ENCODE data around the gene CYSTM1. TPM values are rescaled to one million over a fixed set of nuclear protein-coding genes. Genes with fewer than 3 reads are reported as not detected.

CYSTM1 gene
- polyA plus RNA-seq, 2 of the 4 experiments (the other 2 are of a cell fraction) = 76.8 to 103 TPM

DNA sequence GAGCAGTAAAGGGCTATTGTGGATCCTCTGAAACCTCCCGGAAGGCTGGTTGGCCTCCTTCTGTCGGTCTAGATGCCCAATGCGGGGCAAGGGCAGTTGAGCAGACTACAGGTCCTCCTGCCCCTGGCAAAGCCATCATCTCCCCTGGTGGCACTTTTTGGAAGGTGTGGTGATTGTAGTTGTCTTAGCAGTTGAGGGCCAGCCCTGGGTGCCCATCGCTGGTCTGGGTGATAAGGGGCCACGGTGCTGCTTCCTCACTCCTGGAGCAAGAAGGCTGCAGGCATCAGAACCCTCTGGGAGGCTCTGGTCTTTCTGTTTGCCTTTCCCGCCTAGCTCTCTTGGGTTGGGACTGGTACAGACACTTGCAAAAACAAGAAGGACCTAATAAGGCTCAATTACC is 63.8 kb downstream of the CYSTM1 start:
- Histone ChIP-seq H3K4me1 (peaks cover 21% of the 10 kb centered on the region), H3K4me2 (no peak overlapping the region), H3K27ac (no peak overlapping the region), H3K4me3 (no peak overlapping the region), H3K9me3 (no peaks in the 10 kb centered on the region)
- DNase-seq (ENCODE audit: low read depth in 1 of 2, low spot score in 1 of 2) (no peak), FAIRE-seq (no peak), ATAC-seq (no peak)
- ChIA-PET POLR2A (no interaction called here), CTCF (interaction anchor here (0.9 to 42.9 kb wide), 11 partner anchors 10 to 1652 kb away, joined by 3 to 1613 read pairs (median 6); partner anchors contain the start of genes HBEGF and SLC4A9)
- TF ChIP-seq MAZ (IDR thresholded peaks at IDR 0.05; ENCODE audit: borderline replicate concordance, low read depth, low read length) (no peak), RFX5 (IDR thresholded peaks at IDR 0.05) (no peak), CBX2 (IDR thresholded peaks at IDR 0.05; ENCODE audit: borderline replicate concordance, low read depth) (no peak), FOSB (CRISPR knock-in tag; IDR thresholded peaks at IDR 0.05) (no peak), MAX (IDR thresholded peaks at IDR 0.05) (no peak), POLR2AphosphoS2 (conservative IDR thresholded peaks at IDR 0.05; ENCODE audit: low read length) (no peak), PHF8 (IDR thresholded peaks at IDR 0.05; ENCODE audit: borderline replicate concordance, low read depth) (no peak), NPAS2 (CRISPR knock-in tag; IDR thresholded peaks at IDR 0.05; ENCODE audit: borderline replicate concordance) (no peak), ATOH8 (CRISPR knock-in tag; IDR thresholded peaks at IDR 0.05; ENCODE audit: low read depth) (no peak), RAD21 (conservative IDR thresholded peaks at IDR 0.05 in 1 of 2, IDR thresholded peaks at IDR 0.05 in 1 of 2) (no peak), CHD2 (IDR thresholded peaks at IDR 0.05; ENCODE audit: low read length, partially characterized antibody) (no peak), PBX3 (IDR thresholded peaks at IDR 0.05) (no peak)
- 72% methylated on average over 6 of the region's 6 CpGs for WGBS (ENCODE audit: missing lambda C conversion rate)

DNA sequence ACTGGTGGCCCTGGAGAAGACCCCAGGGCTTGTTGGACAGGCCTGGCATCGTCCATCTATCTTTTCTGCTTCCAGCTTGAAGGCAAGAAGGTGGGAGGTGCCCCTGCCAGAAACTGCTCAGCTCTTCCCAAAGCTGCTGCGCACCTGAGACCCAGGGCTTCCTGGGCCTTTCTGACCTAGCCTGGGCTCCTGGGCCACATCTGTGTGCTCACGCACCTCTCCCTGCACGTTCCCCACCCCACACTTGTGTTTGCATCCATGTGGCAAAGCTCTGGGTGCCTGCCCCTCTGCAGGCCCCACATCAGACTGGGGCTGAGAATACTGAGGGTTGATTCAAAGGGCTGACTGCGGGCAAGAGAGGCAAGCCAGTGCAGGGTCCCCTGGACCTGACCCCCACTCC is 64.5 kb downstream of the CYSTM1 start:
- Histone ChIP-seq H3K27ac (no peak overlapping the region), H3K4me1 (peaks cover 24% of the 10 kb centered on the region), H3K4me2 (no peak overlapping the region), H3K9me3 (no peaks in the 10 kb centered on the region), H3K4me3 (no peak overlapping the region)
- ChIA-PET POLR2A (interaction anchor here (1.0 to 2.5 kb wide), 2 partner anchors 64 to 107 kb away, joined by 3 to 19 read pairs; partner anchors contain the start of gene HBEGF), CTCF (interaction anchor here (0.5 to 42.9 kb wide), 23 partner anchors 9 to 1831 kb away, joined by 3 to 1613 read pairs (median 4); partner anchors contain the start of genes HBEGF and SLC4A9)
- TF ChIP-seq REST (IDR thresholded peaks at IDR 0.05) = no peak
- no peak for TF ChIP-seq JUN (IDR thresholded peaks at IDR 0.05)
- DNase-seq (ENCODE audit: low read depth in 1 of 2, low spot score in 1 of 2) (no peak), ATAC-seq (peak in 1 of 2 experiments; percentile 6; a peak in 3 of 6 replicates), FAIRE-seq (no peak)
- WGBS (ENCODE audit: missing lambda C conversion rate) = 93% methylated on average over 5 of the region's 5 CpGs

All from A549 (cell line).